OCI-LY3 (cell line): Measurements from ENCODE around the gene B4GALT2.

Experiments
- CTCF ChIP-seq: fragments of 200-600, 300-600 bp; sonication (generic); IDR thresholded peaks from 2 replicates; pipeline ENCODE4 v1.5.1; 2014; ENCODE audit warnings: antibody characterized with exemption, low read length, low read depth
- EZH2phosphoT487 ChIP-seq: fragments of 200-600 bp; shearing (Covaris generic); IDR thresholded peaks from 2 replicates; pipeline ENCODE4 v1.6.1; 2018; ENCODE audit warnings: antibody characterized with exemption, mixed run types, low read depth

- TF ChIP-seq CTCF: no peak
- TF ChIP-seq EZH2phosphoT487: no peak
Measured at GRCh38 chr1:43982808-43983207, 3.8 kb downstream of the B4GALT2 start.
